HG02870 (cell line): ENCODE results near the gene ORAI2.
A peak's percentile ranks its signal among the peaks of the same experiment; 100 is the strongest.
"Not testable (repeated sequence)": the region's sequence is repeated elsewhere in the genome, so short reads cannot be mapped to it uniquely, and the experiment has no call there.

Experiments
- ATAC-seq: cut with Tn5 transposase; IDR thresholded peaks from one replicate; pipeline ENCODE4 v1.9.1; 2021; ENCODE audit warnings: mild to moderate bottlenecking, moderate library complexity; ENCODE audit not compliant: unreplicated experiment

The ORAI2 gene

GRCh38 chr7:102445674-102446071 is 12.3 kb downstream of the ORAI2 start:
- ATAC-seq: no peak

- ATAC-seq: no peak
Observed at GRCh38 chr7:102446387-102447156, 13.2 kb downstream of the ORAI2 start.

GRCh38 chr7:102447311-102447710 is 13.9 kb downstream of the ORAI2 start:
- no peak for ATAC-seq

- ATAC-seq: no peak
Observed at GRCh38 chr7:102449136-102449535, 15.8 kb downstream of the ORAI2 start.

GRCh38 chr7:102450242-102450641 is 16.9 kb downstream of the ORAI2 start:
- no peak for ATAC-seq

- ATAC-seq: no peak
Observed at GRCh38 chr7:102451371-102452054, 18.1 kb downstream of the ORAI2 start.

- no peak for ATAC-seq
Observed at GRCh38 chr7:102452451-102452850, 19.1 kb downstream of the ORAI2 start.

- no peak for ATAC-seq
Observed at GRCh38 chr7:102453319-102453718, 19.9 kb downstream of the ORAI2 start.

- ATAC-seq: no peak
Observed at GRCh38 chr7:102454468-102454867, 21.1 kb downstream of the ORAI2 start.

GRCh38 chr7:102454932-102455331 is 21.6 kb downstream of the ORAI2 start:
- ATAC-seq: not testable (repeated sequence)

GRCh38 chr7:102455596-102455995 is 22.2 kb downstream of the ORAI2 start:
- no peak for ATAC-seq

- no peak for ATAC-seq
Observed at GRCh38 chr7:102456327-102456726, 23.0 kb downstream of the ORAI2 start.

GRCh38 chr7:102457352-102457924 is 24.1 kb downstream of the ORAI2 start:
- no peak for ATAC-seq

- ATAC-seq: no peak
Observed at GRCh38 chr7:102459221-102459844, 26.0 kb downstream of the ORAI2 start.

- no peak for ATAC-seq
Observed at GRCh38 chr7:102460467-102460866, 27.1 kb downstream of the ORAI2 start.

GRCh38 chr7:102463841-102464576 is 30.6 kb downstream of the ORAI2 start:
- no peak for ATAC-seq

- ATAC-seq: peak; percentile 83
Observed at GRCh38 chr7:102464577-102465280, 31.4 kb downstream of the ORAI2 start, which contains the start of the genes ALKBH4 and LRWD1. ALKBH4 (minus strand) TSS chr7:102464863; CDS start chr7:102464836, 27 bp downstream. LRWD1 (plus strand) TSS chr7:102464984; CDS start chr7:102465081, 97 bp downstream.

- no peak for ATAC-seq
Observed at GRCh38 chr7:102466097-102466496, 32.7 kb downstream of the ORAI2 start.

- no peak for ATAC-seq
Observed at GRCh38 chr7:102467581-102468477, 34.5 kb downstream of the ORAI2 start.
